GM12878 (cell line): Measurements from ENCODE around the gene TTLL12.

ENCODE experiments used
- BACH1 ChIP-seq: fragments of 450-650 bp; IDR thresholded peaks from 2 replicates; pipeline ENCODE4 v1.6.1; 2017; ENCODE audit warnings: mild to moderate bottlenecking, borderline replicate concordance
- BHLHE40 ChIP-seq, 2 experiments: fragments of 450-650 bp in 1 of 2; IDR thresholded peaks; 2 replicates each; pipeline ENCODE4 v1.6.1; 2011 to 2017; ENCODE audit warnings: low read depth in 2 of 2, borderline replicate concordance in 1 of 2, improper control_type of control experiment in 1 of 2, low read length in 1 of 2, mild to moderate bottlenecking in 1 of 2
- CHD1 ChIP-seq: IDR thresholded peaks from 2 replicates; pipeline ENCODE4 v1.6.1; 2012; ENCODE audit warnings: low read depth, low read length, improper control_type of control experiment
- FOXM1 ChIP-seq: IDR thresholded peaks from 2 replicates; pipeline ENCODE4 v1.6.1; 2012; ENCODE audit warnings: low read depth, mild to moderate bottlenecking, inconsistent platforms, low read length, moderate library complexity
- KDM1A ChIP-seq: fragments of 200-600 bp; sonication (generic); IDR thresholded peaks from 2 replicates; pipeline ENCODE4 v1.6.1; 2016; ENCODE audit warnings: borderline replicate concordance
- MYB ChIP-seq: fragments of 150-350 bp; IDR thresholded peaks from 2 replicates; pipeline ENCODE4 v1.6.1; 2014; ENCODE audit warnings: mild to moderate bottlenecking, low read depth, low read length, borderline replicate concordance
- POLR2A ChIP-seq: IDR thresholded peaks from 2 replicates; pipeline ENCODE4 v1.6.1; 2011; ENCODE audit warnings: low read depth, mild to moderate bottlenecking, low read length
- WRNIP1 ChIP-seq: IDR thresholded peaks from 2 replicates; pipeline ENCODE4 v1.6.1; 2011; ENCODE audit warnings: low read depth, low read length, improper control_type of control experiment, borderline replicate concordance
- TF ChIP-seq, protein P1 (sequence below), 3 experiments: IDR thresholded peaks in 2 of 3; conservative IDR thresholded peaks in 1 of 3; 2 replicates each; pipeline ENCODE4 v1.5.1; 2011; ENCODE audit warnings: low read depth in 3 of 3, low read length in 3 of 3, mild to moderate bottlenecking in 3 of 3, control low read depth in 2 of 3, moderate library complexity in 2 of 3, inconsistent platforms in 1 of 3, mixed read lengths in 1 of 3; ENCODE audit not compliant: control insufficient read depth in 2 of 3, insufficient read depth in 1 of 3; ENCODE audit errors: extremely low read depth in 1 of 3
- TF ChIP-seq, protein P2 (sequence below): fragments of 450-650 bp; IDR thresholded peaks from 2 replicates; pipeline ENCODE4 v1.6.1; 2017; ENCODE audit warnings: mild to moderate bottlenecking
- TF ChIP-seq, protein P3 (sequence below): fragments of 450-650 bp; IDR thresholded peaks from 2 replicates; pipeline ENCODE4 v1.6.1; 2016; ENCODE audit warnings: mild to moderate bottlenecking, moderate library complexity, borderline replicate concordance

DNA sequence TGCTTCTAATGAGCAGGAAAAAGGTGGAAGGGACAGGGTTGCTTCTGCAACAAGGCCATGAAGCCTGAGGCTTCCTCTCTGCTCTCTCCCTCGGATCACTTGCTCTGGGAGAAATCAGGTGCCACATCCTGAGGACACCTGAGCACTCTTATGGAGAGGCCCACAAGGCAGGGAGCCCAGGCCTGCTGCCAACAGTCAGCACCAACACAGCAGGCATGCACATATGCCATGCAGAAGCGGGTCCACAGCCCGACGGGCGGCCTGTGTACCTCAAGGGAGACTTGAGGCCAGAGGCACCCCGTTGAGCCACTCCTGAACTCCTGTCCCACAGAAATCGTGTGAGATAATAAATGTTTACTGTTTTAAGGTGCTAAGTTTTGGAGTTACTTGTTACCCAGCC is 9.5 kb downstream of the TTLL12 start:
- TF ChIP-seq, protein P1, sequence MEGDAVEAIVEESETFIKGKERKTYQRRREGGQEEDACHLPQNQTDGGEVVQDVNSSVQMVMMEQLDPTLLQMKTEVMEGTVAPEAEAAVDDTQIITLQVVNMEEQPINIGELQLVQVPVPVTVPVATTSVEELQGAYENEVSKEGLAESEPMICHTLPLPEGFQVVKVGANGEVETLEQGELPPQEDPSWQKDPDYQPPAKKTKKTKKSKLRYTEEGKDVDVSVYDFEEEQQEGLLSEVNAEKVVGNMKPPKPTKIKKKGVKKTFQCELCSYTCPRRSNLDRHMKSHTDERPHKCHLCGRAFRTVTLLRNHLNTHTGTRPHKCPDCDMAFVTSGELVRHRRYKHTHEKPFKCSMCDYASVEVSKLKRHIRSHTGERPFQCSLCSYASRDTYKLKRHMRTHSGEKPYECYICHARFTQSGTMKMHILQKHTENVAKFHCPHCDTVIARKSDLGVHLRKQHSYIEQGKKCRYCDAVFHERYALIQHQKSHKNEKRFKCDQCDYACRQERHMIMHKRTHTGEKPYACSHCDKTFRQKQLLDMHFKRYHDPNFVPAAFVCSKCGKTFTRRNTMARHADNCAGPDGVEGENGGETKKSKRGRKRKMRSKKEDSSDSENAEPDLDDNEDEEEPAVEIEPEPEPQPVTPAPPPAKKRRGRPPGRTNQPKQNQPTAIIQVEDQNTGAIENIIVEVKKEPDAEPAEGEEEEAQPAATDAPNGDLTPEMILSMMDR (IDR thresholded peaks at IDR 0.05 in 2 of 3, conservative IDR thresholded peaks at IDR 0.05 in 1 of 3; ENCODE audit: control insufficient read depth in 2 of 3, extremely low read depth in 1 of 3, insufficient read depth in 1 of 3, low read depth in 3 of 3, low read length in 3 of 3) = no peak
- TF ChIP-seq, protein P2, sequence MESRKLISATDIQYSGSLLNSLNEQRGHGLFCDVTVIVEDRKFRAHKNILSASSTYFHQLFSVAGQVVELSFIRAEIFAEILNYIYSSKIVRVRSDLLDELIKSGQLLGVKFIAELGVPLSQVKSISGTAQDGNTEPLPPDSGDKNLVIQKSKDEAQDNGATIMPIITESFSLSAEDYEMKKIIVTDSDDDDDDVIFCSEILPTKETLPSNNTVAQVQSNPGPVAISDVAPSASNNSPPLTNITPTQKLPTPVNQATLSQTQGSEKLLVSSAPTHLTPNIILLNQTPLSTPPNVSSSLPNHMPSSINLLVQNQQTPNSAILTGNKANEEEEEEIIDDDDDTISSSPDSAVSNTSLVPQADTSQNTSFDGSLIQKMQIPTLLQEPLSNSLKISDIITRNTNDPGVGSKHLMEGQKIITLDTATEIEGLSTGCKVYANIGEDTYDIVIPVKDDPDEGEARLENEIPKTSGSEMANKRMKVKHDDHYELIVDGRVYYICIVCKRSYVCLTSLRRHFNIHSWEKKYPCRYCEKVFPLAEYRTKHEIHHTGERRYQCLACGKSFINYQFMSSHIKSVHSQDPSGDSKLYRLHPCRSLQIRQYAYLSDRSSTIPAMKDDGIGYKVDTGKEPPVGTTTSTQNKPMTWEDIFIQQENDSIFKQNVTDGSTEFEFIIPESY = no peak
- TF ChIP-seq BHLHE40 (IDR thresholded peaks at IDR 0.05; ENCODE audit: borderline replicate concordance in 1 of 2, low read depth in 2 of 2, low read length in 1 of 2) (no peak), POLR2A (no peak), CHD1 (no peak), BACH1 (no peak), FOXM1 (no peak), WRNIP1 (no peak), KDM1A (no peak), MYB (no peak)
- TF ChIP-seq, protein P3, sequence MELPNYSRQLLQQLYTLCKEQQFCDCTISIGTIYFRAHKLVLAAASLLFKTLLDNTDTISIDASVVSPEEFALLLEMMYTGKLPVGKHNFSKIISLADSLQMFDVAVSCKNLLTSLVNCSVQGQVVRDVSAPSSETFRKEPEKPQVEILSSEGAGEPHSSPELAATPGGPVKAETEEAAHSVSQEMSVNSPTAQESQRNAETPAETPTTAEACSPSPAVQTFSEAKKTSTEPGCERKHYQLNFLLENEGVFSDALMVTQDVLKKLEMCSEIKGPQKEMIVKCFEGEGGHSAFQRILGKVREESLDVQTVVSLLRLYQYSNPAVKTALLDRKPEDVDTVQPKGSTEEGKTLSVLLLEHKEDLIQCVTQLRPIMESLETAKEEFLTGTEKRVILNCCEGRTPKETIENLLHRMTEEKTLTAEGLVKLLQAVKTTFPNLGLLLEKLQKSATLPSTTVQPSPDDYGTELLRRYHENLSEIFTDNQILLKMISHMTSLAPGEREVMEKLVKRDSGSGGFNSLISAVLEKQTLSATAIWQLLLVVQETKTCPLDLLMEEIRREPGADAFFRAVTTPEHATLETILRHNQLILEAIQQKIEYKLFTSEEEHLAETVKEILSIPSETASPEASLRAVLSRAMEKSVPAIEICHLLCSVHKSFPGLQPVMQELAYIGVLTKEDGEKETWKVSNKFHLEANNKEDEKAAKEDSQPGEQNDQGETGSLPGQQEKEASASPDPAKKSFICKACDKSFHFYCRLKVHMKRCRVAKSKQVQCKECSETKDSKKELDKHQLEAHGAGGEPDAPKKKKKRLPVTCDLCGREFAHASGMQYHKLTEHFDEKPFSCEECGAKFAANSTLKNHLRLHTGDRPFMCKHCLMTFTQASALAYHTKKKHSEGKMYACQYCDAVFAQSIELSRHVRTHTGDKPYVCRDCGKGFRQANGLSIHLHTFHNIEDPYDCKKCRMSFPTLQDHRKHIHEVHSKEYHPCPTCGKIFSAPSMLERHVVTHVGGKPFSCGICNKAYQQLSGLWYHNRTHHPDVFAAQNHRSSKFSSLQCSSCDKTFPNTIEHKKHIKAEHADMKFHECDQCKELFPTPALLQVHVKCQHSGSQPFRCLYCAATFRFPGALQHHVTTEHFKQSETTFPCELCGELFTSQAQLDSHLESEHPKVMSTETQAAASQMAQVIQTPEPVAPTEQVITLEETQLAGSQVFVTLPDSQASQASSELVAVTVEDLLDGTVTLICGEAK = no peak
